NCI-H1694 (cell line): ENCODE results near the gene KRT12.
"Not testable (repeated sequence)": the region's sequence is repeated elsewhere in the genome, so short reads cannot be mapped to it uniquely, and the experiment has no call there.

ENCODE experiments used
- DNase-seq: peaks from one replicate; lab custom pipeline; 2025; lab: John Stamatoyannopoulos, UW

The KRT12 gene

DNA sequence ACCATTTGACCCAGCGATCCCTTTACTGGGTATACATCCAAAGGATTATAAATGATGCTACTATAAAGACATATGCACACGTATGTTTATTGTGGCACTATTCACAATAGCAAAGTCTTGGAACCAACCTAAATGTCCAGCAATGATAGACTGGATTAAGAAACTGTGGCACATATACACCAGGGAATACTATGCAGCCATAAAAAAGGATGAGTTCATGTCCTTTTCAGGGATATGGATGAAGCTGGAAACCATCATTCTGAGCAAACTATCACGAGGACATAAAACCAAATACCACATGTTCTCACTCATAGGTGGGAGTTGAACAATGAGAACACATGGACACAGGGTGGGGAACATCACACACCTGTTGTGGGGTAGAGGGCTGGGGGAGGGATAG, 52.4 kb downstream of the KRT12 start:
- not testable (repeated sequence) for DNase-seq

DNA sequence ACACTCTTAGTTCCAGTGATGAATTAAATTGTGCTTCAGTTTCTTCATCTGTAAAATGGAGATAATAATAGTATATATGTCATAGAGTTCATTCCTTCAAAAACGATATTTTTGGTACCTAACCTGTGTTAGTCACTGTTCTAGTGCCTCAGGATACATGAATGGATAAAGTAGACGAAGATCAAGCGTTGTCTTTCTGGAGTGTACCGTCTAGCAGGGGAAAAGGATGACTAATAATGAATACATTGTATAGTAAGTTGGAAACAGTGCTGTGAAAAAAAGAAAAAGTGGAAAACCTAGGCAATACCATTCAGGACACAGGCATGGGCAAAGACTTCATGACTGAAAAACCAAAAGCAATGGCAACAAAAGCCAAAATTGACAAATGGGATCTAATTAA, 53.2 kb downstream of the KRT12 start:
- DNase-seq: no peak

DNA sequence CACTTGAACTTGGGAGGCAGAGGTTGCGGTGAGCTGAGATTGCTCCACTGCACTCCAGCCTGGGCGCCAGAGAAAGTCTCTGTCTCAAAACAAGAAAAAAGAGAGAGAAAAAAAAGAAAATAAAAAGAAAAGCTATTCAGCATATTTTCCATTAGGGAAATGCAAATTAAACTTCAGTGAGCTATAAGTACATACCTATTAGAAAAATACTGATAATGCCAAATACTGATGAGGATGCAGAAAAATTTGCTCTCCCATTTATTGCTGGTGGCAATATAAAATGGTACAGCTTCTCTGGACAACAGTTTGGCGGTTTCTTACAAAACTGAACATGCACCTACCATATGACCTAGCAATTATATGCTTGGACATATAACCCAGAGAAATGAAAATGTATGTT, 54.4 kb downstream of the KRT12 start:
- no peak for DNase-seq
